ENCODE data around the gene INHBE.
A peak's percentile ranks its signal among the peaks of the same experiment; 100 is the strongest.

The INHBE gene

DNA sequence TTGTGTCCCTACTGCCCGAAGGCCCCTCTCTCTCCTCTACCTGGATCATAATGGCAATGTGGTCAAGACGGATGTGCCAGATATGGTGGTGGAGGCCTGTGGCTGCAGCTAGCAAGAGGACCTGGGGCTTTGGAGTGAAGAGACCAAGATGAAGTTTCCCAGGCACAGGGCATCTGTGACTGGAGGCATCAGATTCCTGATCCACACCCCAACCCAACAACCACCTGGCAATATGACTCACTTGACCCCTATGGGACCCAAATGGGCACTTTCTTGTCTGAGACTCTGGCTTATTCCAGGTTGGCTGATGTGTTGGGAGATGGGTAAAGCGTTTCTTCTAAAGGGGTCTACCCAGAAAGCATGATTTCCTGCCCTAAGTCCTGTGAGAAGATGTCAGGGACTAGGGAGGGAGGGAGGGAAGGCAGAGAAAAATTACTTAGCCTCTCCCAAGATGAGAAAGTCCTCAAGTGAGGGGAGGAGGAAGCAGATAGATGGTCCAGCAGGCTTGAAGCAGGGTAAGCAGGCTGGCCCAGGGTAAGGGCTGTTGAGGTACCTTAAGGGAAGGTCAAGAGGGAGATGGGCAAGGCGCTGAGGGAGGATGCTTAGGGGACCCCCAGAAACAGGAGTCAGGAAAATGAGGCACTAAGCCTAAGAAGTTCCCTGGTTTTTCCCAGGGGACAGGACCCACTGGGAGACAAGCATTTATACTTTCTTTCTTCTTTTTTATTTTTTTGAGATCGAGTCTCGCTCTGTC, 1.8 kb downstream of the INHBE start:
- no peak for DNase-seq
- in situ Hi-C loops (cut with HindIII; ENCODE audit: low pct_ligation_motif_present, low pct_unique_long_range_greater_than_20kb, low sequenced_read_pairs), result loop anchor here (25.0 kb wide), 1 partner anchor 170 kb away; no protein-coding TSS in a partner anchor

- in situ Hi-C loops (cut with HindIII; ENCODE audit: low pct_ligation_motif_present, low pct_unique_long_range_greater_than_20kb, low sequenced_read_pairs), result loop anchor here (25.0 kb wide), 1 partner anchor 171 kb away; no protein-coding TSS in a partner anchor
- DNase-seq, result no peak
These were observed 3.6 kb downstream of the INHBE start for GRCh38 chr12:57458665-57459054.

DNA sequence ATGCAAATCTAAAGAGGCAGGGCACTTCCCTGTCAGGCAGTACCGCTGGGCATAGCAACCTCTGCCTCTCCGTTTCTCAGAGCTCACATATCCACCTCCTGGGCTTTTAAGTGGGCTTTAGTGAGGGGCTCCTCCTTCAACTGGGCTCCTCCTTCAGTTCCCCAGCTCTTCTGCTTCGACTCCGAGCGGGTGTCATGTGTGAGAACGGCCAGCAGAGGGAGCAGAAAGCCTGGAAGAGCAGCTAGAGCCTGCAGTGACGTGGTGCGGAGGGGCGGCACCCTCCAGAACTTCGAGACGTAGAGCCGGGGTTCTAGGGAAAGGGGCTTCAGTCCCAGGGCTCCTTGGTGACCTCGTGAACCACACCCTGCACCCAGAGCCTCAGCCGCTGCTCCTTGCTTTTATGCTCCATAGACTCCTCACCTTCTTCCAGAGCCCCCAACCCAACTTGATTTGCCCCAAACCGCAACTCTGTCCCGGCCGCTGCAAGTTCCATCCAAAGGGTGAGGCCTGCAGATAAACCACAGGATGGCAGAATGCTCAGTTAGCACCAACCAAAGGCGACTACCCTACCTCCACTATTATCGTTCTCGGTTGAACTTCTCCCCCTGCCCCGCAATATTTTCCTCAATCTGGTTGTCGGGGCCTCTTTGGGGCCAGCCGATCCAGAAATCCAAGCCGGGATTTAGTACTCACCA, 4.1 kb downstream of the INHBE start:
- DNase-seq, result peak; percentile 99
- in situ Hi-C loops (cut with HindIII; ENCODE audit: low pct_ligation_motif_present, low pct_unique_long_range_greater_than_20kb, low sequenced_read_pairs), result loop anchor here (25.0 kb wide), 1 partner anchor 172 kb away; no protein-coding TSS in a partner anchor

DNA sequence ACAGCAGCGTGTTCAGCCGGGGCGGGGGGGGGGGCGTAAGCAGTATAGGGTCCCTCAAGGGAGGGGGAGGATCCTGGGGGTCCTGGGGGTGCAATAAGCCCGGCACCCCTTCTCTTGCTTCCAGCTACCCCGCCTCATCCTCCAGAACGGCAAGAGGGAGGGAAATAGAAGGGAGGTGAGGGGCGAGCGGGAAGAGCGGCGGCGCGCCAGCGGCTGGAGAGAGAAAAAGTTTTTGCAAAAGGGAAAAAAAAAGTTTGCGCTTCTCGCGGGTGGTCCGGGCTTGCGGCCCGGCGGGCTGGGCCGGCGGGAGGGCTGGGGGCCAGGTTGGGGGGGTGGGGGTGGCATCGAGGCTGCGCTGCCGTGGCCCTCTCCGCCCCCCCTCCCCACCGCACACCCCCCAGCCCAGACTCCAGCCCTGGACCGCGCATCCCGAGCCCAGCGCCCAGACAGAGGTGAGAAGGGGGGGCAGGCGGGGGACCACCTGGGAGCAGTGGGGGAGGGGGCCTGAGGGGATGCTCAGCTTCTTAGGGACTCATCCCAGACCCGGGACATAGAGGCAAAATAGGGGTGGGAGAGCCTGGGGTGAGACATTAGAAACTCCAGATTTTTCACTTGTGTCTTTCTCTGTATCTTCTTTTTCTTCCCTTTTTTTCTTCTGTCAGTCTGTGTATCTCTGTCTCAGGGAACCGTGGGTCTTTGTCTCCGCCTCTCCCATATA, 4.8 kb downstream of the INHBE start, which contains the start of gene GLI1:
GLI1 (plus strand) TSS at position 36 of the 718 bp plus-strand sequence. CDS start 3,907 bp downstream, outside the sequence.
- peak; percentile 62 for DNase-seq
- in situ Hi-C loops (cut with HindIII; ENCODE audit: low pct_ligation_motif_present, low pct_unique_long_range_greater_than_20kb, low sequenced_read_pairs), result loop anchor here (25.0 kb wide), 1 partner anchor 173 kb away; no protein-coding TSS in a partner anchor

DNA sequence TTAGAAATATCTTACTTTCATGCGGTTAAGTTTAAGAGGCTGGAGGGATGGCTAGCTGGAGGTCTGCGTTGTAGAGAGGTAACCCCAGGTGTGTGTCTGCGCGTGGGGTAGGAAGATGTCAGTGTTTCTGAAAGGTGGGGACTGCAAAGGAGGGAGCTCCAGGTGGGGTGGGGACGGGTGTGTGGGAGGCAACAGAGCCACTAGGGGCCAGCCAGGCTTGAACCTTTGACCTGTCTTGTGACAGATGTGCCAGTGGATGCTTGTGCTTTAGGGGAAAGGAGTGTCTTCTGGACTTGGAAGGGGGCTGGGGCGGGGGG, 5.3 kb downstream of the INHBE start:
- in situ Hi-C loops (cut with HindIII; ENCODE audit: low pct_ligation_motif_present, low pct_unique_long_range_greater_than_20kb, low sequenced_read_pairs), result loop anchor here (25.0 kb wide), 1 partner anchor 173 kb away; no protein-coding TSS in a partner anchor
- no peak for DNase-seq

DNA sequence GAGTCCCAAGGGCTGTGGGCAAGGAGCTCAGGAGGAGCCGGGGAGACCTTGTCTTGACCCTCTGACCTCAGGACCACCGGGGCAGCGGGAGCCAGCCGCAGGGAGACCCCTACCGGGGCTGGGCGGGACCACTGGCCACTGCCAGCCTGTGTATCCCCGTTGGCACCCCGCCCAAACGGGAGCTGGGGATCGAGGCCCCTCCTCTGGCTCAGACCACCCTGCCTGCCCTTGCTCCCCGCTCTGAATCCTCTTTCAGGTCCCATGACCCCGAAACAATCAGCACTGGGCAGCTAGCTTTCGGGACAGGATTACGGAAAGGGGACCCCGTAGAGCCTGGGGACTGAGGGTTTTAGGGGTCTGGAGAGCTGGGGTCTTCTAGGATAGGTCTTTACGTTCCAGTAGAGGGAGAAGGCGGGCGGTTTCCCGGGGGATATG, 5.8 kb downstream of the INHBE start:
- in situ Hi-C loops (cut with HindIII; ENCODE audit: low pct_ligation_motif_present, low pct_unique_long_range_greater_than_20kb, low sequenced_read_pairs), result loop anchor here (25.0 kb wide), 1 partner anchor 174 kb away; no protein-coding TSS in a partner anchor
- no peak for DNase-seq

- in situ Hi-C loops (cut with HindIII; ENCODE audit: low pct_ligation_motif_present, low pct_unique_long_range_greater_than_20kb, low sequenced_read_pairs), result loop anchor here (25.0 kb wide), 1 partner anchor 174 kb away; no protein-coding TSS in a partner anchor
- peak; percentile 84 for DNase-seq
These were observed 6.3 kb downstream of the INHBE start for GRCh38 chr12:57461276-57461916.

DNA sequence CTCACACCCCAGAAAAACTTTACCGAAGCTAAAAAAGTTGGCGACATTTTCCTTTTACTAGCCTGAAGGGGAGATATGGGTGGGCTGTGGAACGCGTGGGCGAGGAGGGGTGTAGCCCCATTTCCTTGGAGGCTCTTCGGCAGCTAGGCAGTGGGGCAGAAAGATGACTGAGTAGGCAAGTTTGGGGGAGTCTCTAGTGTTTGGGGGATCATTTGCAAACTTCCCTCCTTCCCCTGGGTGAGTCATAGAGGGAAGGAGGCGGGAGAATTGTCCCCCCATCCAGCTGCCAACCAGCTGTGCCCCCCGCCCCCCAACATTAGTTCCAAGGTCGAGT, 6.8 kb downstream of the INHBE start:
- DNase-seq, result no peak
- in situ Hi-C loops (cut with HindIII; ENCODE audit: low pct_ligation_motif_present, low pct_unique_long_range_greater_than_20kb, low sequenced_read_pairs), result loop anchor here (25.0 kb wide), 1 partner anchor 175 kb away; no protein-coding TSS in a partner anchor

DNA sequence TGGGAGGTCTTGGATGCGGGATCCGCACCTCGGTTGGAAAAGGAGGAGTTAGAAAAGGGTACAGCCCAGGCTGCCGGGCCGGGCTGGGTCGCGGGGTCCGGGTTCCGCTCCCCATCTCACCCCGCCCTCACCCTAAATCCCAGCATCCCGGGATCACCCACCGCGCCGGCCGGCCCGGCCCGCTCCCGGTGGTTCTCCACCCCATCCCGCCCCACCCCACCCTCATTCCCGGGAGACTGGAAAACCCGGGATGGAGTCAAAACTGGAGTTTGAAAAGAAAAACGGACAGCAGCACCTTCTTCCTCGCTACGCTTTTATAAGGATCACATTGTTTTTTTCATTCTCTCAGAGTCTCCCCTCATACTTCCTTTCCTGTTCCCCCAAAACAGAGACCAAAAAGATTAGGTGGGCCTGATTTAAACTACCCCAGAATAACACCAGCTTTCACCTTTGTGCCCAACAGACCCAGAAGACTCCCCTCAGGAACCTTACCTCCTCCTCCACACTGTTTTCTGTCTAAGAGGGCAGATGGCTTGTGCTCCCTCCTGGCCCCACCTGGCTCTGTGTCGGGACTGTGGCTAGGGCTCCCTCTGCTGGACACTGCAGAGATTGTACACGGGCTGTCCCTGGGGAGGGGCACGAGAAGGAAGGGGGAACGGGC, 7.3 kb downstream of the INHBE start:
- DNase-seq, result peak; percentile 96
- in situ Hi-C loops (cut with HindIII; ENCODE audit: low pct_ligation_motif_present, low pct_unique_long_range_greater_than_20kb, low sequenced_read_pairs), result loop anchor here (25.0 kb wide), 1 partner anchor 175 kb away; no protein-coding TSS in a partner anchor

DNA sequence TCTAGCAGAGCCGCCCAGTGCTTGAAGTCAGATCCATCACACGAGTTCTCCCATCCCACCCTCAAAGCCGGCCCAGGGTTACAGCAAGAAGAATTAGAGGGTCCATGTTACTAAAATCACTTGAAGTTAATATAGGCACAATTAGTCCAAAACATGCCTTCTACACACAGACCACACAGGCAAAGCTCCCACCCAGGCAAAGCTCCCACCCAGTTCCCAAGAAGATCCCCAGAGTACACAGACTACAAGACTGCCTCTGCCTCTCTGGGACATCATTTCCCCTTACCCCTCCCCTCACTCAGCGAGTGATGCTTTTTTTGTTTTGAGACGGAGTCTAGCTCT, 7.8 kb downstream of the INHBE start:
- in situ Hi-C loops (cut with HindIII; ENCODE audit: low pct_ligation_motif_present, low pct_unique_long_range_greater_than_20kb, low sequenced_read_pairs), result loop anchor here (25.0 kb wide), 1 partner anchor 176 kb away; no protein-coding TSS in a partner anchor
- DNase-seq, result no peak

- no peak for DNase-seq
- in situ Hi-C loops (cut with HindIII; ENCODE audit: low pct_ligation_motif_present, low pct_unique_long_range_greater_than_20kb, low sequenced_read_pairs), result loop anchor here (25.0 kb wide), 1 partner anchor 177 kb away; no protein-coding TSS in a partner anchor
These were observed 9.5 kb downstream of the INHBE start for GRCh38 chr12:57464569-57464968.

- in situ Hi-C loops (cut with HindIII; ENCODE audit: low pct_ligation_motif_present, low pct_unique_long_range_greater_than_20kb, low sequenced_read_pairs), result loop anchor here (25.0 kb wide), 1 partner anchor 178 kb away; no protein-coding TSS in a partner anchor
- DNase-seq, result no peak
These were observed 10.1 kb downstream of the INHBE start for GRCh38 chr12:57465030-57465746.

GRCh38 chr12:57465747-57466505, 10.8 kb downstream of the INHBE start:
- DNase-seq, result no peak
- in situ Hi-C loops (cut with HindIII; ENCODE audit: low pct_ligation_motif_present, low pct_unique_long_range_greater_than_20kb, low sequenced_read_pairs), result loop anchor here (25.0 kb wide), 1 partner anchor 179 kb away; no protein-coding TSS in a partner anchor

DNA sequence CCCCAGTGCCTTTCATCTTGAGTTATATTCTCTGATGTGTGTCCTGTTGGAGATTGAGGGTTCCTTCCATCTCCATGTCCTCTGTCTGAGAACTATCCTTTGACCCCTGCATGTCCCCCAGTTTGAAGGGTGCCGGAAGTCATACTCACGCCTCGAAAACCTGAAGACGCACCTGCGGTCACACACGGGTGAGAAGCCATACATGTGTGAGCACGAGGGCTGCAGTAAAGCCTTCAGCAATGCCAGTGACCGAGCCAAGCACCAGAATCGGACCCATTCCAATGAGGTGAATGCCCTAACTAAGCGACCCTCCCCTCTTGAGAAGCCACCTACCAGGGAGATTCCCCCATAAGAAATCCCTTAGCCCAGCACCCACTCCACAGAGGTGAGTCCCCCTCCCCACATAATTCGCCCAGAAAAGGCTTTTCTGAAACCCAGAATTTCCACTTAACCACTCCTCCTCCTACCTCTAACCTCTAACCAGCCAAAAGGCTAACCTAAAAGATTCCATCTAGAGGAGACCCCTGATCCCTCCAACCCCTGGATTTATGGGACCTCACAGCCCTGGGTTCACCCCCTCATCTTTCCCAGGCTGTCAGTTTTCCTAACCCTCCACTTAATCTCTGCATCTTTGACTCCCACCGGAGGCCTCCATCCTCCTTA, 12.2 kb downstream of the INHBE start:
- DNase-seq, result no peak
- in situ Hi-C loops (cut with HindIII; ENCODE audit: low pct_ligation_motif_present, low pct_unique_long_range_greater_than_20kb, low sequenced_read_pairs), result loop anchor here (25.0 kb wide), 1 partner anchor 180 kb away; no protein-coding TSS in a partner anchor

GRCh38 chr12:57467915-57468314, 12.8 kb downstream of the INHBE start:
- DNase-seq, result no peak
- in situ Hi-C loops (cut with HindIII; ENCODE audit: low pct_ligation_motif_present, low pct_unique_long_range_greater_than_20kb, low sequenced_read_pairs), result loop anchor here (25.0 kb wide), 1 partner anchor 181 kb away; no protein-coding TSS in a partner anchor
